Aorta (tissue), 5 donors: Measurements from ENCODE around the gene CAPS. TPM values are rescaled to one million over a fixed set of nuclear protein-coding genes. Genes with fewer than 3 reads are reported as not detected.
A peak's percentile ranks its signal among the peaks of the same experiment; 100 is the strongest.
"Not testable (repeated sequence)": the region's sequence is repeated elsewhere in the genome, so short reads cannot be mapped to it uniquely, and the experiment has no call there.

ENCODE experiments used
- ATAC-seq: fragments of 200-7000 bp; cut with Tn5 transposase; one replicate; pipeline ENCODE4 v1.9.1; 2022; ENCODE audit warnings: moderate library complexity; ENCODE audit not compliant: low FRiP score
- DNase-seq, 2 donors: peaks; one replicate each; pipeline ENCODE4 v3.0.0-alpha.2; 2020
- H3K27ac ChIP-seq, 2 donors: one replicate each; pipeline ENCODE4 v1.5.1; 2013; ENCODE audit warnings: low read length in 2 of 2, mild to moderate bottlenecking in 2 of 2, moderate library complexity in 2 of 2, control low read depth in 1 of 2, inconsistent platforms in 1 of 2, low read depth in 1 of 2
- H3K27me3 ChIP-seq, 2 donors: one replicate each; pipeline ENCODE4 v1.6.1; 2013; ENCODE audit warnings: control low read depth in 1 of 2, low read length in 1 of 2, mild to moderate bottlenecking in 1 of 2, moderate library complexity in 1 of 2; ENCODE audit not compliant: insufficient read depth in 2 of 2, control insufficient read depth in 1 of 2
- H3K36me3 ChIP-seq, 2 donors: one replicate each; pipeline ENCODE4 v1.6.1; 2013; ENCODE audit warnings: control low read depth in 1 of 2, low read length in 1 of 2, mild to moderate bottlenecking in 1 of 2; ENCODE audit not compliant: insufficient read depth in 2 of 2, control insufficient read depth in 1 of 2
- H3K4me1 ChIP-seq, 2 donors: one replicate each; pipeline ENCODE4 v1.6.1; 2013; ENCODE audit warnings: low read length in 2 of 2, control low read depth in 1 of 2, mild to moderate bottlenecking in 1 of 2, moderate library complexity in 1 of 2; ENCODE audit not compliant: insufficient read depth in 2 of 2, control insufficient read depth in 1 of 2
- H3K4me3 ChIP-seq, 2 donors: one replicate each; pipeline ENCODE4 v1.5.1; 2013; ENCODE audit warnings: low read length in 2 of 2, control low read depth in 1 of 2, mild to moderate bottlenecking in 1 of 2
- H3K9me3 ChIP-seq: one replicate; pipeline ENCODE4 v1.6.1; 2013; ENCODE audit warnings: mild to moderate bottlenecking, low read length; ENCODE audit not compliant: control insufficient read depth
- WGBS, 2 donors: extraction: QIAGEN DNeasy Blood & Tissue Kit; methylation state at CpG; one replicate each; pipeline ENCODE4 v1.1.7; 2013; 5-methylcytosine and 5-hydroxymethylcytosine counted together
- intact Hi-C, 2 donors: fragments of 100-400 bp; cut with DNase I; formaldehyde crosslinking; loops; one replicate each; pipeline versions ENCODE4 v1.14.2 to v1.15.0; 2022
- long read RNA-seq, 2 donors: library from polyadenylated mRNA; unstranded; transcript quantifications; one replicate each; pipeline ENCODE4 v2.0.0, GENCODE V29; 2020 to 2021
- polyA plus RNA-seq, 2 donors: library from polyadenylated mRNA; stranded (reverse); fragments of 200-250 nt; gene quantifications; one replicate each; pipeline ENCODE4 v1.2.3, GENCODE V29; 2013
- total RNA-seq, 2 donors: library from RNA; stranded (reverse); fragmentation: NEBNext Ultra II Directional; extraction: Animal tissue kit (Norgen Biotek cat#: 25700); gene quantifications; one replicate each; pipeline ENCODE4 v1.2.1, GENCODE V29; 2021
- donor health status: healthy with polysubstance abuse.
- donor health status: Bipolar disorder and iron deficiency.
- donor health status: DM: no; HTN: no; CAD: no.
- donor health status: DM: no; HTN: no; CAD: no.
- donor health status: DM: yes; HTN: yes; CAD: no.

CAPS gene
- total RNA-seq: 10 to 100 TPM in 1 of 2 donors, 1 to 10 TPM in 1; 9.4 to 14.0 TPM
- 10 to 100 TPM in 1 of 2 donors, 1 to 10 TPM in 1; 9.3 to 70.9 TPM for polyA plus RNA-seq
- long read RNA-seq, donor 1, transcript CAPS-203 (5 exons, 3,750 nt): major isoform, 5 of 10 reads
- long read RNA-seq, donor 1, partial matches to known transcripts: 1 of 10 reads
- long read RNA-seq, donor 1, other reads (novel, unspliced or antisense): 4 of 10 reads
- long read RNA-seq, donor 2, partial matches to known transcripts: 0 of 3 reads
- long read RNA-seq, donor 2, other reads (novel, unspliced or antisense): 2 of 3 reads

- peak in 1 of 2 donors; percentile 81 for DNase-seq
- WGBS, 2 donors: 63 to 64% methylated on average over 10 of the region's 10 CpGs
- H3K9me3 ChIP-seq: no peaks in the 10 kb centered on the region
- peak; percentile 29 for ATAC-seq
- peaks cover 0 to 9% of the 10 kb centered on the region in 2 donors for H3K36me3 ChIP-seq
- no peak within 1 kb of the TSS for H3K27ac ChIP-seq
- no peak within 1 kb of the TSS for H3K4me3 ChIP-seq
- H3K4me1 ChIP-seq: no peaks in the 10 kb centered on the region
- intact Hi-C loops: no loop called here
- H3K27me3 ChIP-seq: no peaks in the 10 kb centered on the region
These were observed at the start of gene CAPS for GRCh38 chr19:5913739-5914357. Gene CAPS (plus strand): TSS chr19:5914254. CDS start chr19:5914407, 153 bp downstream.

GRCh38 chr19:5864725-5865486 is 49.1 kb upstream of the CAPS start:
- ATAC-seq (no peak), DNase-seq (no peak)
- 82 to 87% methylated on average over 14 of the region's 14 CpGs for WGBS, 2 donors
- no peaks in the 10 kb centered on the region for H3K9me3 ChIP-seq
- H3K36me3 ChIP-seq: no peaks in the 10 kb centered on the region
- H3K27ac ChIP-seq: no peak overlapping the region
- no peak overlapping the region for H3K4me3 ChIP-seq
- no peaks in the 10 kb centered on the region for H3K27me3 ChIP-seq
- H3K4me1 ChIP-seq: no peaks in the 10 kb centered on the region
- intact Hi-C loops: no loop called here

GRCh38 chr19:5865772-5866171 is 48.3 kb upstream of the CAPS start:
- DNase-seq (no peak), ATAC-seq (no peak)
- Histone ChIP-seq H3K4me3 (no peak overlapping the region), H3K27ac (no peak overlapping the region), H3K4me1 (no peaks in the 10 kb centered on the region), H3K36me3 (no peaks in the 10 kb centered on the region), H3K9me3 (no peaks in the 10 kb centered on the region), H3K27me3 (no peaks in the 10 kb centered on the region)
- 84 to 90% methylated on average over 11 of the region's 11 CpGs for WGBS, 2 donors
- intact Hi-C loops: no loop called here

- ATAC-seq (no peak), DNase-seq (no peak)
- Histone ChIP-seq H3K36me3 (no peaks in the 10 kb centered on the region), H3K27me3 (no peaks in the 10 kb centered on the region), H3K4me3 (no peak overlapping the region), H3K4me1 (no peaks in the 10 kb centered on the region), H3K9me3 (no peaks in the 10 kb centered on the region), H3K27ac (no peak overlapping the region)
- intact Hi-C loops: no loop called here
- 84 to 86% methylated on average over 29 to 31 of the region's 31 CpGs for WGBS, 2 donors
These were observed 46.6 kb upstream of the CAPS start for GRCh38 chr19:5867201-5868136.

GRCh38 chr19:5870986-5871394 is 43.1 kb upstream of the CAPS start:
- Histone ChIP-seq H3K9me3 (no peaks in the 10 kb centered on the region), H3K27me3 (no peaks in the 10 kb centered on the region), H3K4me1 (no peaks in the 10 kb centered on the region), H3K4me3 (no peak overlapping the region), H3K36me3 (no peaks in the 10 kb centered on the region), H3K27ac (no peak overlapping the region)
- 71 to 76% methylated on average over 12 of the region's 12 CpGs for WGBS, 2 donors
- no peak for DNase-seq
- intact Hi-C loops: no loop called here
- ATAC-seq: no peak

- ATAC-seq: no peak
- Histone ChIP-seq H3K9me3 (no peaks in the 10 kb centered on the region), H3K27me3 (no peaks in the 10 kb centered on the region), H3K36me3 (no peaks in the 10 kb centered on the region), H3K4me1 (no peaks in the 10 kb centered on the region), H3K4me3 (no peak overlapping the region), H3K27ac (no peak overlapping the region)
- intact Hi-C loops: no loop called here
- DNase-seq: no peak
- WGBS, 2 donors: 89% methylated on average over 12 of the region's 12 CpGs
These were observed 40.3 kb upstream of the CAPS start for GRCh38 chr19:5873617-5874199.

- 86 to 88% methylated on average over 7 of the region's 7 CpGs for WGBS, 2 donors
- H3K36me3 ChIP-seq, H3K27me3 ChIP-seq, DNase-seq, H3K27ac ChIP-seq, H3K4me1 ChIP-seq, H3K4me3 ChIP-seq, intact Hi-C loops, ATAC-seq, H3K9me3 ChIP-seq: not testable (repeated sequence)
These were observed 39.6 kb upstream of the CAPS start for GRCh38 chr19:5874496-5874895.

GRCh38 chr19:5877427-5877826 is 36.6 kb upstream of the CAPS start:
- H3K27ac ChIP-seq: no peak overlapping the region
- ATAC-seq (no peak), DNase-seq (no peak)
- H3K4me1 ChIP-seq: no peaks in the 10 kb centered on the region
- H3K36me3 ChIP-seq: no peaks in the 10 kb centered on the region
- intact Hi-C loops: no loop called here
- H3K4me3 ChIP-seq: no peak overlapping the region
- H3K27me3 ChIP-seq: no peaks in the 10 kb centered on the region
- H3K9me3 ChIP-seq: no peaks in the 10 kb centered on the region
- WGBS, 2 donors: 83 to 88% methylated on average over 8 of the region's 8 CpGs
